ENCODE data around the gene TEX44.
"Not testable (repeated sequence)": the region's sequence is repeated elsewhere in the genome, so short reads cannot be mapped to it uniquely, and the experiment has no call there.

TEX44 gene

GRCh38 chr2:231557571-231558217 is 35.0 kb upstream of the TEX44 start:
- peaks cover 3% of the 10 kb centered on the region for H3K36me3 Mint-ChIP-seq (ENCODE audit: insufficient read depth)
- H3K27ac Mint-ChIP-seq (ENCODE audit: low read depth) = no peak overlapping the region
- H3K4me3 Mint-ChIP-seq = no peak overlapping the region
- peak; percentile 90 for ATAC-seq (replicated peaks; ENCODE audit: extremely low read depth, poor library complexity, severe bottlenecking)
- peaks cover 10% of the 10 kb centered on the region for H3K9me3 Mint-ChIP-seq
- peak; percentile 27 to 58 for DNase-seq (ENCODE audit: low spot score in 2 of 2)
- H3K4me1 Mint-ChIP-seq = peaks cover 40% of the 10 kb centered on the region
- no peaks in the 10 kb centered on the region for H3K27me3 Mint-ChIP-seq

DNA sequence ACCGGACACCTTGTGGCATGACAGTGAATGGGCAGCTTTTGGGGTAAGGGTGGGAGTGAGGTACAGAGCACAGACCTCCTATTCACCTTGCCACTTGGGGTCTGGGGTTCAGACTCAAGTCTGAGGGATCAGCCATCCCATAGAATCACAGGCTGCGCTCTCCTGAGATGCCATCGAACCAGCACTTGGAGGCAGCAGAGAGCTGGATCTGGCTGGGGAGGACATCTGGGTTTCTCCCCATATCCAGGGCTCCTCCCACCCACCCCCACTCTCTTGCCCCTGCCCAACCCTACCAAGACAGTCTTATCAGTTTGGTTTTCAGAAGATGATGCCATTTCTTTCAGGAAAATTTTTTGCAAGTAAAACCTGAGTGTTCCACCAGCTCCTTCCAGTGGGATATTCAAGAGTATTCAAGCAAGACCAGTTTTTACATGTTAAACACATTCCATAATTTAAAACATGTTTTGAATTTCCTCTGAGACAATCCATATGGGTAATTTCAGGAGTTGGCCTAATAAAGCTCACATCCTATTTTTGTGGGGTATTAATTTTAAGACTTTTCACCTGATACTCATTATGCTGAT is 29.2 kb upstream of the TEX44 start:
- no peak for ATAC-seq (replicated peaks; ENCODE audit: extremely low read depth, poor library complexity, severe bottlenecking)
- Mint-ChIP-seq H3K4me1 (no peaks in the 10 kb centered on the region), H3K9me3 (no peaks in the 10 kb centered on the region), H3K4me3 (no peak overlapping the region), H3K36me3 (ENCODE audit: insufficient read depth) (peaks cover 3% of the 10 kb centered on the region), H3K27ac (ENCODE audit: low read depth) (no peak overlapping the region), H3K27me3 (no peaks in the 10 kb centered on the region)
- DNase-seq (ENCODE audit: low spot score in 2 of 2) = no peak

- Mint-ChIP-seq H3K36me3 (ENCODE audit: insufficient read depth) (no peaks in the 10 kb centered on the region), H3K9me3 (no peaks in the 10 kb centered on the region), H3K27ac (ENCODE audit: low read depth) (no peak overlapping the region), H3K27me3 (no peaks in the 10 kb centered on the region), H3K4me3 (no peak overlapping the region), H3K4me1 (no peaks in the 10 kb centered on the region)
- DNase-seq (ENCODE audit: low spot score in 2 of 2) = no peak
- no peak for ATAC-seq (replicated peaks; ENCODE audit: extremely low read depth, poor library complexity, severe bottlenecking)
Observed at GRCh38 chr2:231565887-231566594, 26.6 kb upstream of the TEX44 start.

GRCh38 chr2:231567159-231567558 is 25.5 kb upstream of the TEX44 start:
- no peak for DNase-seq (ENCODE audit: low spot score in 2 of 2)
- Mint-ChIP-seq H3K27ac (ENCODE audit: low read depth) (no peak overlapping the region), H3K27me3 (no peaks in the 10 kb centered on the region), H3K9me3 (no peaks in the 10 kb centered on the region), H3K4me3 (no peak overlapping the region), H3K4me1 (no peaks in the 10 kb centered on the region), H3K36me3 (ENCODE audit: insufficient read depth) (no peaks in the 10 kb centered on the region)
- ATAC-seq (replicated peaks; ENCODE audit: extremely low read depth, poor library complexity, severe bottlenecking) = no peak

GRCh38 chr2:231568098-231568784 is 24.4 kb upstream of the TEX44 start:
- H3K27me3 Mint-ChIP-seq = no peaks in the 10 kb centered on the region
- no peaks in the 10 kb centered on the region for H3K36me3 Mint-ChIP-seq (ENCODE audit: insufficient read depth)
- H3K4me1 Mint-ChIP-seq = no peaks in the 10 kb centered on the region
- DNase-seq (ENCODE audit: low spot score in 2 of 2) (no peak), ATAC-seq (replicated peaks; ENCODE audit: extremely low read depth, poor library complexity, severe bottlenecking) (no peak)
- H3K4me3 Mint-ChIP-seq = no peak overlapping the region
- no peak overlapping the region for H3K27ac Mint-ChIP-seq (ENCODE audit: low read depth)
- no peaks in the 10 kb centered on the region for H3K9me3 Mint-ChIP-seq

DNA sequence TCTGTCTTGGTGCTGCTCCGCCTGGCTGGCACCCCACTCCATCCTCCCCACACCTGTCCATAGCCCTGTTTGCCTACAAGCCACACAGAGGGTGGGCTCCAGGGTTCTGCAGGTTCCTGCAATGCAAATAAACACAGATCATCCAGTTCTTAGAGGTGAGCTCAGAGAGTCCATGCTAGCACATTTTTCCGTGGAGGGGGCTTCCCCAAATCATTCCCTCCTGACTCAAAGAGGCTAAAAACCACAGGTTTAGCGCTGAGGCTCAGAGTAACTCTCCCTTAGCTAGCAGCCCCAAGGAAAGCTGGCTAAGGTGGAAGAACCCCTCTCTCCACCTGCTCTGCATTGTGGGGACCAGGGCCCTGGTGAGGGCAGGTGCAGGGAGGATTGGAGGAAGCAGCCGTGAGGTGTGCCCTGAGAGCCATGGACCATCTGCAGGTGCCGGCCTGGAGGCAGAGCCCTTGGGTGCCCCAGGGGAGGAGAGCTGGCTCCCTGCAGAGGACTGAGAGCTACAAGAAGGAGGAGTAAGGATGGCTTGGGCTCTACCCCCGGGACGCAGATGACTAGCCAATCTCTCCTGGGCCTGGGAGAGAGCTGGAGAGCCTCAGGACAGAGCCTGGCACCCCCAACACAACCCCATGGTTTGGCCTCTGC is 23.8 kb upstream of the TEX44 start:
- no peaks in the 10 kb centered on the region for H3K36me3 Mint-ChIP-seq (ENCODE audit: insufficient read depth)
- DNase-seq (ENCODE audit: low spot score in 2 of 2) (no peak), ATAC-seq (replicated peaks; ENCODE audit: extremely low read depth, poor library complexity, severe bottlenecking) (no peak)
- no peaks in the 10 kb centered on the region for H3K9me3 Mint-ChIP-seq
- no peaks in the 10 kb centered on the region for H3K4me1 Mint-ChIP-seq
- H3K27ac Mint-ChIP-seq (ENCODE audit: low read depth) = no peak overlapping the region
- H3K27me3 Mint-ChIP-seq = no peaks in the 10 kb centered on the region
- no peak overlapping the region for H3K4me3 Mint-ChIP-seq

DNA sequence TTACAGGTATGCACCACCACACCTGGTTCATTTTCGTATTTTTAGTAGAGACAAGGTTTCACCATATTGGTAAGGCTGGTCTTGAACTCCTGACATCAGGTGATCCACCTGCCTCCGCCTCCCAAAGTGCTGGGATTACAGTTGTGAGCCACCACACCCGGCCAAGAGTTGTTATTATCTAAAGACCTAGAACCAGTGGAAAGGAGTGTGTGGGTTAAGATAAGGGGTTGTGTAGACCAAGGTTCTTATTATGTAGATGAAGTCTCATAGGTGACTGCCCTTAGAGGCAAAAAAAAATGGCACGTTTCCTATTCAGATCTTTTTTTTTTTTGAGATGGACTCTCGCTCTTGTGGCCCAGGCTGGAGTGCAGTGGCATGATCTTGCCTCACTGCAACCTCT is 21.7 kb upstream of the TEX44 start:
- not testable (repeated sequence) for H3K4me3 Mint-ChIP-seq; H3K4me1 Mint-ChIP-seq; DNase-seq (ENCODE audit: low spot score in 2 of 2); H3K36me3 Mint-ChIP-seq (ENCODE audit: insufficient read depth); H3K27ac Mint-ChIP-seq (ENCODE audit: low read depth); ATAC-seq (replicated peaks; ENCODE audit: extremely low read depth, poor library complexity, severe bottlenecking); H3K27me3 Mint-ChIP-seq; H3K9me3 Mint-ChIP-seq

GRCh38 chr2:231571661-231572191 is 20.9 kb upstream of the TEX44 start:
- no peak overlapping the region for H3K27ac Mint-ChIP-seq (ENCODE audit: low read depth)
- no peaks in the 10 kb centered on the region for H3K4me1 Mint-ChIP-seq
- no peak overlapping the region for H3K4me3 Mint-ChIP-seq
- H3K27me3 Mint-ChIP-seq = no peaks in the 10 kb centered on the region
- DNase-seq (ENCODE audit: low spot score in 2 of 2) = no peak
- ATAC-seq (replicated peaks; ENCODE audit: extremely low read depth, poor library complexity, severe bottlenecking) = no peak
- no peaks in the 10 kb centered on the region for H3K36me3 Mint-ChIP-seq (ENCODE audit: insufficient read depth)
- no peaks in the 10 kb centered on the region for H3K9me3 Mint-ChIP-seq

GRCh38 chr2:231573096-231573495 is 19.6 kb upstream of the TEX44 start:
- no peaks in the 10 kb centered on the region for H3K9me3 Mint-ChIP-seq
- peak overlapping the region; percentile 19 for H3K27ac Mint-ChIP-seq (ENCODE audit: low read depth)
- ATAC-seq (replicated peaks; ENCODE audit: extremely low read depth, poor library complexity, severe bottlenecking) (no peak), DNase-seq (ENCODE audit: low spot score in 2 of 2) (no peak)
- no peak overlapping the region for H3K4me3 Mint-ChIP-seq
- H3K4me1 Mint-ChIP-seq = no peaks in the 10 kb centered on the region
- H3K27me3 Mint-ChIP-seq = no peaks in the 10 kb centered on the region
- no peaks in the 10 kb centered on the region for H3K36me3 Mint-ChIP-seq (ENCODE audit: insufficient read depth)

- Mint-ChIP-seq H3K4me1 (no peaks in the 10 kb centered on the region), H3K36me3 (ENCODE audit: insufficient read depth) (no peaks in the 10 kb centered on the region), H3K9me3 (no peaks in the 10 kb centered on the region), H3K27ac (ENCODE audit: low read depth) (peak overlapping the region; percentile 19), H3K27me3 (no peaks in the 10 kb centered on the region), H3K4me3 (no peak overlapping the region)
- ATAC-seq (replicated peaks; ENCODE audit: extremely low read depth, poor library complexity, severe bottlenecking) (no peak), DNase-seq (ENCODE audit: low spot score in 2 of 2) (no peak)
Observed at GRCh38 chr2:231573698-231574421, 18.8 kb upstream of the TEX44 start.

- H3K4me1 Mint-ChIP-seq = no peaks in the 10 kb centered on the region
- peaks cover 9% of the 10 kb centered on the region for H3K27me3 Mint-ChIP-seq
- no peak overlapping the region for H3K27ac Mint-ChIP-seq (ENCODE audit: low read depth)
- no peak for ATAC-seq (replicated peaks; ENCODE audit: extremely low read depth, poor library complexity, severe bottlenecking)
- H3K36me3 Mint-ChIP-seq (ENCODE audit: insufficient read depth) = no peaks in the 10 kb centered on the region
- no peak overlapping the region for H3K4me3 Mint-ChIP-seq
- H3K9me3 Mint-ChIP-seq = peaks cover 6% of the 10 kb centered on the region
- DNase-seq (ENCODE audit: low spot score in 2 of 2) = no peak
Observed at GRCh38 chr2:231575612-231576256, 16.9 kb upstream of the TEX44 start.

Data from central memory CD8-positive, alpha-beta T cell (primary cell).